Ascending aorta (tissue), 2 donors: Measurements from ENCODE around the gene ARHGAP42. TPM values are rescaled to one million over a fixed set of nuclear protein-coding genes. Genes with fewer than 3 reads are reported as not detected.

Experiments
- DNase-seq, 2 donors: peaks; one replicate each; pipeline ENCODE4 v3.0.0-alpha.2; 2019; ENCODE audit warnings: low spot score in 2 of 2
- H3K27ac ChIP-seq, 2 donors: fragments of 200-600 bp; sonication (generic); one replicate each; pipeline ENCODE4 v1.5.1; 2016 to 2017; ENCODE audit warnings: mild to moderate bottlenecking in 1 of 2
- H3K27me3 ChIP-seq: fragments of 200-600 bp; sonication (generic); one replicate; pipeline ENCODE4 v1.5.1; 2017
- H3K36me3 ChIP-seq, 2 donors: fragments of 200-600 bp; sonication (generic); one replicate each; pipeline ENCODE4 v1.5.1; 2016
- H3K4me1 ChIP-seq, 2 donors: fragments of 200-600 bp; sonication (generic); one replicate each; pipeline ENCODE4 v1.5.1; 2016 to 2017; ENCODE audit warnings: mild to moderate bottlenecking in 1 of 2
- H3K4me3 ChIP-seq, 2 donors: fragments of 200-600 bp; sonication (generic); one replicate each; pipeline ENCODE4 v1.5.1; 2016 to 2017; ENCODE audit warnings: mild to moderate bottlenecking in 1 of 2
- H3K9me3 ChIP-seq, 2 donors: fragments of 200-600 bp; sonication (generic); one replicate each; pipeline ENCODE4 v1.5.1; 2016
- CTCF ChIP-seq, 3 experiments: fragments of 200-600 bp in 2 of 3; fragments of 450-650 bp in 1 of 3; sonication (generic) in 2 of 3; IDR thresholded peaks; one replicate each; pipeline ENCODE4 v1.5.1; 2016 to 2019; ENCODE audit warnings: antibody characterized with exemption in 3 of 3, mild to moderate bottlenecking in 1 of 3, moderate library complexity in 1 of 3
- intact Hi-C: fragments of 100-400 bp; cut with DNase I; formaldehyde crosslinking; loops from one replicate; pipeline ENCODE4 v1.15.1; 2023
- total RNA-seq: library from RNA; depleted of rRNA; stranded (reverse); fragments of >200 nt; gene quantifications from one replicate; pipeline ENCODE4 v1.1.0, GENCODE V29; 2016

ARHGAP42 gene
- total RNA-seq, 1 donor from 2014 or later = 4.7 TPM

GRCh38 chr11:100932474-100933100 is 245.5 kb downstream of the ARHGAP42 start:
- Histone ChIP-seq H3K27ac (no peak overlapping the region), H3K4me3 (no peak overlapping the region), H3K27me3 (no peaks in the 10 kb centered on the region), H3K4me1 (no peaks in the 10 kb centered on the region), H3K36me3 (no peaks in the 10 kb centered on the region), H3K9me3 (no peaks in the 10 kb centered on the region)
- intact Hi-C loops = loop anchor here (2.0 to 5.0 kb wide), 2 partner anchors 250 to 355 kb away; no protein-coding TSS in a partner anchor
- TF ChIP-seq CTCF (IDR thresholded peaks at IDR 0.05) = peak in 2 of 3 experiments; percentile 7 to 44
- no peak for DNase-seq

- H3K9me3 ChIP-seq = no peaks in the 10 kb centered on the region
- no peak overlapping the region for H3K27ac ChIP-seq
- H3K4me3 ChIP-seq = no peak overlapping the region
- TF ChIP-seq CTCF (IDR thresholded peaks at IDR 0.05) = no peak
- no peak for DNase-seq
- H3K36me3 ChIP-seq = no peaks in the 10 kb centered on the region
- intact Hi-C loops = no loop called here
- no peaks in the 10 kb centered on the region for H3K4me1 ChIP-seq
- no peaks in the 10 kb centered on the region for H3K27me3 ChIP-seq
Observed at GRCh38 chr11:100936781-100937180, 249.7 kb downstream of the ARHGAP42 start.

GRCh38 chr11:100939571-100939970 is 252.5 kb downstream of the ARHGAP42 start:
- TF ChIP-seq CTCF (IDR thresholded peaks at IDR 0.05) = no peak
- Histone ChIP-seq H3K9me3 (no peaks in the 10 kb centered on the region), H3K27me3 (no peaks in the 10 kb centered on the region), H3K27ac (no peak overlapping the region), H3K36me3 (no peaks in the 10 kb centered on the region), H3K4me3 (no peak overlapping the region), H3K4me1 (no peaks in the 10 kb centered on the region)
- intact Hi-C loops = no loop called here
- no peak for DNase-seq

GRCh38 chr11:100940111-100940510 is 253.0 kb downstream of the ARHGAP42 start:
- no peak overlapping the region for H3K4me3 ChIP-seq
- intact Hi-C loops = no loop called here
- H3K36me3 ChIP-seq = no peaks in the 10 kb centered on the region
- no peak for TF ChIP-seq CTCF (IDR thresholded peaks at IDR 0.05)
- H3K4me1 ChIP-seq = no peaks in the 10 kb centered on the region
- no peak for DNase-seq
- no peaks in the 10 kb centered on the region for H3K27me3 ChIP-seq
- H3K9me3 ChIP-seq = no peaks in the 10 kb centered on the region
- H3K27ac ChIP-seq = no peak overlapping the region

GRCh38 chr11:100941033-100941432 is 253.9 kb downstream of the ARHGAP42 start:
- no peak for DNase-seq
- no peaks in the 10 kb centered on the region for H3K36me3 ChIP-seq
- H3K4me1 ChIP-seq = no peaks in the 10 kb centered on the region
- no peaks in the 10 kb centered on the region for H3K27me3 ChIP-seq
- TF ChIP-seq CTCF (IDR thresholded peaks at IDR 0.05) = no peak
- H3K9me3 ChIP-seq = no peaks in the 10 kb centered on the region
- intact Hi-C loops = no loop called here
- no peak overlapping the region for H3K27ac ChIP-seq
- no peak overlapping the region for H3K4me3 ChIP-seq

GRCh38 chr11:100942016-100942415 is 254.9 kb downstream of the ARHGAP42 start:
- no peak for DNase-seq
- H3K36me3 ChIP-seq = no peaks in the 10 kb centered on the region
- no peaks in the 10 kb centered on the region for H3K27me3 ChIP-seq
- intact Hi-C loops = no loop called here
- no peaks in the 10 kb centered on the region for H3K4me1 ChIP-seq
- no peak for TF ChIP-seq CTCF (IDR thresholded peaks at IDR 0.05)
- no peak overlapping the region for H3K4me3 ChIP-seq
- no peak overlapping the region for H3K27ac ChIP-seq
- H3K9me3 ChIP-seq = no peaks in the 10 kb centered on the region
